Astrocyte (in vitro differentiated cells and primary cell): ENCODE data around the gene LASP1. TPM values are rescaled to one million over a fixed set of nuclear protein-coding genes. Genes with fewer than 3 reads are reported as not detected.

ENCODE experiments used
- DNase-seq: peaks from one replicate; pipeline ENCODE4 v3.0.0-alpha.2; 2010; ENCODE audit warnings: low read depth
- FAIRE-seq: peaks from 2 replicates; lab custom pipeline; 2011; peaks lifted over from hg19 to GRCh38; lab: Jason Lieb, UNC
- H2AFZ ChIP-seq: 2 replicates; pipeline ENCODE4 v1.6.0; 2012; ENCODE audit warnings: low read depth, low read length, inconsistent platforms
- H3K27ac ChIP-seq: 2 replicates; pipeline ENCODE4 v1.5.1; 2011; ENCODE audit warnings: low read depth, low read length, inconsistent platforms
- H3K27me3 ChIP-seq: 2 replicates; pipeline ENCODE4 v1.6.0; 2011; ENCODE audit warnings: low read length, inconsistent platforms; ENCODE audit not compliant: insufficient read depth
- H3K36me3 ChIP-seq: 2 replicates; pipeline ENCODE4 v1.5.1; 2011; ENCODE audit warnings: low read length, inconsistent platforms; ENCODE audit not compliant: insufficient read depth
- H3K4me1 ChIP-seq: 2 replicates; pipeline ENCODE4 v1.5.1; 2011; ENCODE audit warnings: low read length, inconsistent platforms; ENCODE audit not compliant: insufficient read depth
- H3K4me2 ChIP-seq: 2 replicates; pipeline ENCODE4 v1.6.0; 2012; ENCODE audit warnings: low read length, inconsistent platforms
- H3K4me3 ChIP-seq: 2 replicates; pipeline ENCODE4 v1.5.1; 2011; ENCODE audit warnings: low read depth, mild to moderate bottlenecking, low read length, inconsistent platforms; ENCODE audit not compliant: insufficient read depth
- H3K79me2 ChIP-seq: 2 replicates; pipeline ENCODE4 v1.6.0; 2012; ENCODE audit warnings: mild to moderate bottlenecking, low read length, inconsistent platforms; ENCODE audit not compliant: insufficient read depth
- H3K9ac ChIP-seq: 2 replicates; pipeline ENCODE4 v1.6.0; 2012; ENCODE audit warnings: mild to moderate bottlenecking, low read length, inconsistent platforms
- H3K9me3 ChIP-seq: 2 replicates; pipeline ENCODE4 v1.5.1; 2012; ENCODE audit warnings: low read depth, mild to moderate bottlenecking, low read length, inconsistent platforms; ENCODE audit not compliant: insufficient read depth
- H4K20me1 ChIP-seq: 2 replicates; pipeline ENCODE4 v1.6.0; 2012; ENCODE audit warnings: low read length, inconsistent platforms; ENCODE audit not compliant: insufficient read depth
- H3K27ac Mint-ChIP-seq: one replicate; pipeline ENCODE4 v1.8.0; 2021; ENCODE audit warnings: mild to moderate bottlenecking, mixed read lengths; ENCODE audit not compliant: unreplicated experiment
- H3K27me3 Mint-ChIP-seq: one replicate; pipeline ENCODE4 v1.8.0; 2021; ENCODE audit warnings: low read depth, mixed read lengths; ENCODE audit not compliant: unreplicated experiment
- H3K36me3 Mint-ChIP-seq: one replicate; pipeline ENCODE4 v1.8.0; 2021; ENCODE audit warnings: low read depth, mixed read lengths; ENCODE audit not compliant: unreplicated experiment
- H3K4me1 Mint-ChIP-seq: one replicate; pipeline ENCODE4 v1.8.0; 2021; ENCODE audit warnings: low read depth, mixed read lengths; ENCODE audit not compliant: unreplicated experiment
- H3K4me3 Mint-ChIP-seq: one replicate; pipeline ENCODE4 v1.8.0; 2021; ENCODE audit warnings: mild to moderate bottlenecking, moderate library complexity, mixed read lengths; ENCODE audit not compliant: unreplicated experiment
- H3K9me3 Mint-ChIP-seq: one replicate; pipeline ENCODE4 v1.8.0; 2021; ENCODE audit warnings: mild to moderate bottlenecking, mixed read lengths; ENCODE audit not compliant: unreplicated experiment
- CTCF ChIP-seq: IDR thresholded peaks from 2 replicates; pipeline ENCODE4 v1.5.1; 2011; ENCODE audit warnings: low read depth, mild to moderate bottlenecking, inconsistent platforms, low read length, moderate library complexity; ENCODE audit not compliant: insufficient read depth
- EZH2 ChIP-seq: IDR thresholded peaks from 2 replicates; pipeline ENCODE4 v1.6.1; 2012; ENCODE audit warnings: mild to moderate bottlenecking, low read length, inconsistent platforms; ENCODE audit not compliant: insufficient read depth
- total RNA-seq: library from RNA; stranded (reverse); gene quantifications from 2 replicates; pipeline ENCODE4 v1.2.1, GENCODE V29; 2021

LASP1 gene
- total RNA-seq, 1 donor from 2014 or later = 421 TPM

GRCh38 chr17:38872671-38873385 lies 3.0 kb downstream of the LASP1 start:
- Mint-ChIP-seq H3K27me3 (no peaks in the 10 kb centered on the region), H3K36me3 (peaks cover 9% of the 10 kb centered on the region), H3K4me3 (peak overlapping the region; percentile 97), H3K27ac (peak overlapping the region; percentile 26), H3K9me3 (no peaks in the 10 kb centered on the region), H3K4me1 (peaks cover 35% of the 10 kb centered on the region)
- H3K27me3 ChIP-seq = no peaks in the 10 kb centered on the region
- peak overlapping the region; percentile 95 for H3K9ac ChIP-seq
- H4K20me1 ChIP-seq = peaks cover 69% of the 10 kb centered on the region
- peaks cover 66% of the 10 kb centered on the region for H3K4me1 ChIP-seq
- peak overlapping the region; percentile 87 for H3K4me2 ChIP-seq
- FAIRE-seq (no peak), DNase-seq (no peak)
- H3K27ac ChIP-seq = no peak overlapping the region
- no peak overlapping the region for H2AFZ ChIP-seq
- H3K36me3 ChIP-seq = peaks cover 4% of the 10 kb centered on the region
- H3K9me3 ChIP-seq = no peaks in the 10 kb centered on the region
- TF ChIP-seq EZH2 (no peak), CTCF (no peak)
- peak overlapping the region; percentile 22 for H3K4me3 ChIP-seq
- H3K79me2 ChIP-seq = peaks cover 77% of the 10 kb centered on the region

GRCh38 chr17:38873640-38874380 lies 4.0 kb downstream of the LASP1 start:
- H3K27me3 Mint-ChIP-seq = no peaks in the 10 kb centered on the region
- no peak for FAIRE-seq

More at GRCh38 chr17:38873640-38874380, 4.0 kb downstream of the LASP1 start:
- Histone ChIP-seq H2AFZ (no peak overlapping the region), H3K9me3 (no peaks in the 10 kb centered on the region), H4K20me1 (peaks cover 79% of the 10 kb centered on the region), H3K4me2 (peak overlapping the region; percentile 87), H3K9ac (no peak overlapping the region), H3K4me3 (no peak overlapping the region), H3K27ac (no peak overlapping the region), H3K27me3 (no peaks in the 10 kb centered on the region), H3K4me1 (peaks cover 64% of the 10 kb centered on the region), H3K79me2 (peaks cover 87% of the 10 kb centered on the region), H3K36me3 (peaks cover 13% of the 10 kb centered on the region)
- TF ChIP-seq EZH2 (no peak), CTCF (no peak)
- Mint-ChIP-seq H3K4me3 (peak overlapping the region; percentile 97), H3K4me1 (peaks cover 44% of the 10 kb centered on the region), H3K36me3 (peaks cover 14% of the 10 kb centered on the region), H3K27ac (peak overlapping the region; percentile 34), H3K9me3 (no peaks in the 10 kb centered on the region)
- no peak for DNase-seq
